ENCODE results near the gene LGI1. TPM values are rescaled to one million over a fixed set of nuclear protein-coding genes. Genes with fewer than 3 reads are reported as not detected.

The LGI1 gene
- total and polyA plus RNA-seq, 2 of the 8 experiments (the other 6 are each of a cell fraction or from before 2014, with no cell fraction given): 0.15 TPM; not detected in 1

- TF ChIP-seq HDAC2 (IDR thresholded peaks at IDR 0.05; ENCODE audit: borderline replicate concordance in 1 of 2, low read depth in 2 of 2, low read length in 2 of 2): no peak
Measured at GRCh38 chr10:93752761-93753160, 5.0 kb upstream of the LGI1 start (continued).
